Posterior vena cava (tissue), 2 donors: Measurements from ENCODE around the gene CCDC63. TPM values are rescaled to one million over a fixed set of nuclear protein-coding genes. Genes with fewer than 3 reads are reported as not detected.

Experiments used
- DNase-seq: peaks from one replicate; pipeline ENCODE4 v3.0.0-alpha.2; 2020; ENCODE audit warnings: low spot score
- intact Hi-C, 2 donors: fragments of 100-400 bp; cut with DNase I; formaldehyde crosslinking; loops; one replicate each; pipeline versions ENCODE4 v1.14.1 to v1.14.2; 2022 to 2023
- total RNA-seq, 2 donors: library from RNA; stranded (reverse); fragmentation: NEBNext Ultra II Directional; extraction: Animal tissue kit (Norgen Biotek cat#: 25700); gene quantifications; one replicate each; pipeline ENCODE4 v1.2.1, GENCODE V29; 2021
- donor health status: DM: yes; HTN: yes; CAD: no.
- donor health status: DM: yes; HTN: yes; CAD: no.

CCDC63 gene
- total RNA-seq, 2 donors from 2014 or later = not detected

DNA sequence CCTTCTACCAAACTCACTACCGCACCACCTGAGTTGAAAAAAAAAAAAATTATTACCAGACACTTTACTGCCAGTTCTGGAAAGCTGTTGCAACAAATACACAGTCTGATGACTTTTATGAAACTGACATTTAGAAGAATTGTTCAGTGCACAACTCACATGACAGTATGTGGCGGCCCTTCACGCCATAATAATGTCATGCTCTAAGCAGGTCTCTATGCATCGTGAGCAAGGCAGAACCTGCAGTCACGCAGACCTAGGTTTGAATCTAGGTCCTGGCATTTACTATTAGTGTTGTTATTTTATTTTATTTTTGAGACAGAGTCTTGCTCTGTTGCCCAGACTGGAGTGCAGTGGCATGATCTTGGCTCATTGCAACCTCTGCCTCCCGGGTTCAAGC is 65.5 kb downstream of the CCDC63 start:
- intact Hi-C loops = no loop called here
- DNase-seq = no peak

DNA sequence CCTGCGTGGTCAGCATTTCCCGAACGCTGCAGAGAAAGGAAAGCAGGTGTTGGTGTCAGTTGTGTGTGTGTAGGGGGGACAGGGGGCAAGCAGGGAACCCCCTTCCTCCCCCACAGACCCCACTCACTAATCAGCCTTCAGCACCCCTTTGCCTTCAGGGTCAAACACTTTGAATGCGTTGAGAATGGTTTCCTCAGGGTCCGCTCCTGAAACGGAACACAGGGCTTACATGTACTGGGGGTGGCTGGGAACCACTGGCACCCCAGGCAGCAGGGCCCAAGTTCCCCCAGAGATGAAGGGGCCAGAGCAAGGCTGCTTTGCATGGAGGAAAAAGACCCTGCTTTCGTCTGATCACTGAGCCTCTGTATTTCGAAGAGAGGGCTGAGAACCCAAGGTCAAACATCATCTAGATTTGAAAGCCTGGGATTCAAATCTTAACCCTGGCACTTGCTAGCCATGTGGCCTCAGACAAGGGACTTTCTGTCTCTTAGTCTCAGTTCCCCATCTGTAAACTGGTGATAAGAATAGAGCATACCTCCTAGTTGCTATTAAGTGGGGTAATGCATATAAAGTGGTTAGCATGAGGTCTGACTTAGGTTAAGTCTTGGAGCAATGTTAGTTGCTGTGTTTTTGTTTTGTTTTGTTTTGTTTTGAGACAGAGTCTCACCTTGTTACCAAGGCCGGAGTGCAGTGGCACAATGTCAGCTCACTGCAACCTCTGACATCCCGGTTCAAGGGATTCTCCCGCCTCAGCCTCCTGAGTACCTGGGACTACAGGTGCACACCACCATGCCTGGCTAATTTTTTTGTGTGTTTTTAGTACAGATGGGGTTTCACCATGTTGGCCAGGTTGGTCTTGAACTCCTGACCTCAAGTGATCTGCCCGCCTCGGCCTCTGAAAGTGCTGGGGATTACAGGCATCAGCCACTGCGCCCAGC is 66.6 kb downstream of the CCDC63 start:
- DNase-seq = no peak
- intact Hi-C loops = no loop called here

DNA sequence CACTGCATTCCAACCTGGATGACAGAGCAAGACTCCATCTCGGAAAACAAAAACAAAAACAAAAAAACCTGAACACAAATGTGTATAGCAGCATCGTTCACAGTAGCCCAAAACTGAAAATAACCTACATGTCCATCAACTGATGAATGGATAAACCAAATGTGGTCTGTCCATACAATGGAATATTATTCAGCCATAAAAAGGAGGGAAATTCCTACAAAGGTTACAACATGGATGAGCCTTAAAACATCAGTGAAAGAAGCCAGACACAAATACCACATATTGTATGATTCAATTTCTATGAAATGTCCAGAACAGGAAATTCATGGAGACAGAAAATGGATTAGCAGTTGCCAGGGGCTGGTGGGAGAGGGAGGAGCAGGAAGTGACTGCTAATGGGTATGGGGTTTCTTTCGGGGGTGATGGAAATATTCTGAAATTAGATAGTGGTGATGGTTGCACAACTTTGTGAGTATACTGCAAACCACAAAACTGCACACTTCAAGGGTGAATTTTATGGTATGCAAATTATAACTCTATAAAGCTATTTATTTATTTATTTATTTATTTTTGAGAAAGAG is 69.6 kb downstream of the CCDC63 start:
- intact Hi-C loops = no loop called here
- DNase-seq = no peak

DNA sequence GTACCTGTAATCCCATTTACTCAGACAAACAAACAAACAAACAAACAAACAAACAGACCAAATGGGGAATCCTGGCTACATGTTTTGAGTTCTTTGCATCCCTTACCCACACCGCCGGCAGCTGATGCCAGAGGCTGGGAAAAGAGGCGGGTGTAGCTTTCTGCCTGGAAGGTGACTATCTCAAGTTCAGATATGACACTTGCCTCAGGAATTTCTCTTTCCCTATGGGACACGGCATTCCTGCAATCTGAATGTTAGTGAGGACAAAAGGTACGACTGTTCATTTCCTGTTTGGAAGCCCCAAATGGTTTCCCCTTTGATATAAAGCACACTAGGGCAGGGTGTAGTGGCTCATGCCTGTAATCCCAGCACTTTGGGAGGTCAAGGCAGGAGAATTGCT is 70.7 kb downstream of the CCDC63 start:
- DNase-seq = no peak
- intact Hi-C loops = no loop called here

DNA sequence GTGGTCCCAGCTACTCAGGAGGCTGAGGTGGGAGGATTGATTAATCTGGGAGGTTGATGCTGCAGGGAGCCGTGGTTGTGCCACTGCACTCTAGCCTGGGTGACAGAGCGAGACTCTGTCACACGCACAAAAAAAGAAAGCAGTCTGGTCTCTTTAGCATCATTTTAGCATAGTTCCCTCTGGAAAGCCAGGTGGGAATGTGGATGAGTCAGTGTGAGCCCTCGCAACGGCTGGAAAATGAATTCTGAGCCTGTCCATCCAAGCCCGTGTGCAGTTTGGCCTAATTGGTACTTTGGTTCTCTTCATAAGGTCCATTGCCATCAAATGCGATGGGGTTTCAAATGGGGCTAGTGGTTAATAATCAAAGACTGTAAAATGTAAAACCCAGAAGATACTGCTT is 71.2 kb downstream of the CCDC63 start:
- intact Hi-C loops = no loop called here
- no peak for DNase-seq

DNA sequence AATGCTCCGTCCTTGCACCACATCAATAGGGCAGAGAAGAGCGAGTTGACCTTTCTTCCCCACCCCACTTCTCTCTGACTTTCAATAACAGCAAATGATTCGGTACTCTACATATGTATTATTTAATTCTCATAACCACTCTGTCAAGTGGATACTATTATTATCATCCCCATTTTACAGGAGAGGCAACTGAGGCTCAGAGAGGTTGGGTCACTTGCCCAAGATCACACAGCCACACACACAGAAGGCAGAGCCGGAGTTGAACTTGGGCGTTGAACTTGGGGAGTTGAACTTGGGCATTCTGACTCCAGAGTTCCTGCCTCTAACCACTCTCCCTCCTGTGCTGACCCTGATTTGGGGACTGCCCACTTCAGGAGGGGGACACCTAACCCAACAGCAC is 72.9 kb downstream of the CCDC63 start:
- DNase-seq = no peak
- intact Hi-C loops = no loop called here

DNA sequence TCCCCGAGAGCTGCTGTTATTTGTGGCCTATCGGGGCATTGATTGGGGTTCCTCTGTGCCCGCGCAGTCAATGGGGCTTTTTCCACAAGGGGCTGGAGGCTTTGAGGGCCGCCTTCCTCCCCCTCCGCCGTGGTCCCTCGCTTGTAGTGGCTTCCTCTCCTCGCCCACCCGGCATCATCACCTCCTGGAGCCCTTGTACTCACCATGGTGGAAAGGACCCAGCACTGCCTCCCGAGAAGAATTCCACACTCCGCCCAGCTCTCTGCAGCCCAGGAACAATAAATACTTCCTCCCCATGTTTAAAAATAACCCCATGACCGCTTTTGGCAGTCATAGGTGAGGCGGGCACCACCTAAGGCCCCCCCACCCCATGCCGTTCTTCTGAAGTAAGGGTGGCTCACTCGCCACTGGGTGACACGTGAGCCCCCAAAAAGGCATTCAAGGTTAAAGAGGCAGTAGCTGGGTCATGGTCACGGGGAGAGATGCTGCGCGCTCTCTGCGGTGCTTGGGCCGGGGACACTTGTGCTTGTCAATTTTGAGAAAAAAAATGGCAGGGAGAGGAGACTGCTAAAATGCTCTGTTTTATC is 73.6 kb downstream of the CCDC63 start, which contains the start of gene MYL2:
TSS of gene MYL2 (minus strand) at position 256 of the 587 bp plus-strand sequence. CDS start at position 206, 50 bp downstream.
- DNase-seq = no peak
- intact Hi-C loops = no loop called here

DNA sequence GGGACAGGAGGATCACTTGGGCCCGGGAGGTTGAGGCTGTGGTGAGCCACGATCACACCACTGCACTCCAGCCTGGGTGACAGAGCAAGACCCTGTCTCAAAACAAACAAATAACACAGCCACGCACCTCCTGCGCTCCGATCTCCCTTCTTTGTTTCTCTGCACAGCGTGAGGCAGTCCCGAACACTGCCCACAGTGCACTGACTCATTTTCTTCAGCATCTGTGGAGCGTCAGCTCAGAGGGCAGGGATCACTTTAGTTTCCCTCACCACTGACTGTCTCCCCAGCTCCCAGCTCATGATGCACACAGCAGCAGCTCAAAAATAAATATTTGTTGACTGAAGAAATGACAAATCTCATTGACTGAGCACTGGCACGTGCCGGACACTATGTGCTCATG is 74.5 kb downstream of the CCDC63 start:
- DNase-seq = no peak
- intact Hi-C loops = no loop called here

DNA sequence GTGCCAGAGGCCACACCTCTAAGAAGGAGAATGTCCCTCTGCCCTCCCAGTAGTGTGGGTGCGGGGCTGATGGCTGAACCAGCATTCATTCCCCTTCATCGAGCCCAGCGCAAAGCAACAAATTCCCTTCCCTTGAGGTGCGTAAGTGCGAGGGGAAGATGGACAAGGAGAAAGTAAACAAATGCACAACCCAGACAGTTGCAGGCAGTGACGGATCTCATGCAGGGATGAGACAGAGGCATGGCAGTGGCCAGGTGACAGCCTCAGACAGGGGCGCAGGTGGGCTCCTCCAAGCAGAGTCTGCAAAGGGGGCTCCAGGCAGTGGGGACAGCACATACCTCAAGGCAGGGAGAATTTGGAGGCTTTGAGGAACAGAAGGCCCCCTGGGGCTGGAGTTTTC is 75.9 kb downstream of the CCDC63 start:
- intact Hi-C loops = no loop called here
- DNase-seq = peak; percentile 13

DNA sequence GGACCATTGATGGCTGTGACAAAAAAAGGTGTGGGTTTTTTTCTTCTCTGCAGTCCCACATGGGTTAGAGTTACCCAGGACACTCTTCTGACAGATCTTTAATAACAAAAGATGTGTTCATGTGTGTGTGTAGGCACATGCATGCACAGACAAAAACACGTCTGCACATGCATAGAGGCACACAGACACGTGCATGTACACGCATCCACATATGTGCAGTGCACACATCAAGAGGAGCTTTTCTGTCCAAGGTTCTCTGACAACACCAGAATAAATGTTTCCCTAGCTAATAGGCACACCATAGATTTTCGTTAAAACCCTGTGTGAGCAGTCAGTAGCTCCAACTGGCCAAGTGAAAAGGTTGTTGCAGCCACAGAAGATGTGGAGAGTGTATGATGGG is 76.4 kb downstream of the CCDC63 start:
- intact Hi-C loops = no loop called here
- no peak for DNase-seq

DNA sequence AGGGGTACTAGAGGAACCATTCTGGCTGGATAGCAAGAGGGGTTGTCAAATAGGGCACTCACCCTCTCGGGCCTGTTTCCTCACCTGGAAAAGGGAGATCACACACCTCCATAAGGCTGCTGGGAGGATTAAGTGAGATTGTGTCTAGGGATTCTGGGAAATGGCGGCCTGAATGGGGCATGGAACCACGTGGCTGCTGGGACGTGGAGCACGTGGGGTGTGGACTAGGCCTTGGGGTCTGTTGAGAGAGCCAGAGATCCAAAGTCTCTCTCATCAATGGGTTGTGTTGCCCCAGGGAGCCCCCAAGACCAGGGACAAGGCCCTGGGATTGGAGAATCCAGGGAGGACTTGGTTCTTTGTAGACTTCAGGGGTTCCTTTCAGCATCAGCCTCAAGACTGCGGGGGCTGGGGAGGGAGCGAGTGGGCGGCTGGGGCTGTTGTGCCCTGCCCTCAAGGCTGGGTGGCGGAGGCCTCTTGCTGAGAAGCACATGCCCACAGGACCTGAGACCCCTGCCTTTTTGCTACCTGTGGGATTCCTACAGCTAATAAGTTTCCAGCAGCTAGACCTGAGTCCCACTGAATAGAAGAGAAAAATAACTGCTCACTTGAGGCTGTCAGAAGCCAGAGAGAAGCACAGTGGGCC is 77.0 kb downstream of the CCDC63 start:
- DNase-seq = peak; percentile 40
- intact Hi-C loops = no loop called here

DNA sequence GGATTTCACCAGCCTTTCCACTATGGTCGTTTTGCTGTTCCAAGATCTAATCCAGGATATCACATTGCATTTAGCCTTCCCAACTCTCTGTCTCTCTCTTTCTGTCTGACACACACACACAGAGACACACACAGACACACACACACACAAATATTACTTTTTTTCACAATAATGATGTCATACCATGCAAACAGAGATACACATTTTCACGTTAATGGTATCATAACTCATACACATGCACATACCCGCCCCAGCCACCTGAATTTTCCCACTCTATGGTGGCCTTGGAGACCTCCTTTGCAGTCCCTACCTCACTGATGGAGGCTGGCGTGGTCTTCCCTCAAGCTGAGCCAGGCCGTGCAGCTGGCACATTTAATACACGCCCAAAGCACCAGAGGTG is 80.8 kb downstream of the CCDC63 start:
- intact Hi-C loops = no loop called here
- DNase-seq = peak; percentile 36

DNA sequence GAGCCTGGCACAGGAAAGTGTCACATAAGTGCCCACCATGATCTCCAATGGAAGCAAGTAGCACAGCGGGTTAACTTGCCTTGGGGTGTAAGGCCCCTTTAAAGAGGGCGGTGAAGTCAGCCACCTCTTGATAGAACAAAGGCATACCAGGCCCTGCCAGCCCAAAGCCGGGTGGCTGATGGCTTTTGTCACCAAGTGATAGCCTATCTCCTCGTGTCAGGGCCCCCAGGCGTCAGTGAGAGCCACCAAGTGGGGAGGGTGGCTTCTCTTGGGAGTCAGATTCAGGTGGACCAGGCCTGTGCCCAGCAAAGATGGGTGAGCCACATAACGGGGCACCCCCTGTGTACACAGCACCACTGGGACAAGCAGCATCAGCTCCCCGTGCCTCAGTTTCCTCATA is 81.9 kb downstream of the CCDC63 start:
- peak; percentile 52 for DNase-seq
- intact Hi-C loops = no loop called here

DNA sequence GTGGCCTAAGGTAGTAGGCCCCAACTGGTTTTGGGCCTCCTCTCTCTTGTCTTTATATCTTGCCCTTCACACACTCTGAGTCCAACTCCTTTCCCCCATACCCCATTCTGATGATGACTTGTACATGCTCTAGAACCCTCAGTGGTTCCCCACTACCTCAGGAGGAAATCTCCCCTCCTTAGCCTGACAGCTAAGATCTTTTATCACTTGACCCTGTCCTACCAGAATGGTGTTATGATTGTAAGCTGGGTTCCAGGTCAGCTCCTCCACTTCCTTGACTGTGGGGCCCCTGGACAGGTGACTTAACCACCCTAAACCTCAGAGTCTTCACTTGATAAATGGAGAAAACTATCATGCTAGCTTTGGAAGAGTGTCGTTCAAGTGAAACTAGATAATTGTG is 83.0 kb downstream of the CCDC63 start:
- intact Hi-C loops = loop anchor here in 1 of 2 donors (10.0 kb wide), 1 partner anchor 365 kb away; no protein-coding TSS in a partner anchor
- no peak for DNase-seq

DNA sequence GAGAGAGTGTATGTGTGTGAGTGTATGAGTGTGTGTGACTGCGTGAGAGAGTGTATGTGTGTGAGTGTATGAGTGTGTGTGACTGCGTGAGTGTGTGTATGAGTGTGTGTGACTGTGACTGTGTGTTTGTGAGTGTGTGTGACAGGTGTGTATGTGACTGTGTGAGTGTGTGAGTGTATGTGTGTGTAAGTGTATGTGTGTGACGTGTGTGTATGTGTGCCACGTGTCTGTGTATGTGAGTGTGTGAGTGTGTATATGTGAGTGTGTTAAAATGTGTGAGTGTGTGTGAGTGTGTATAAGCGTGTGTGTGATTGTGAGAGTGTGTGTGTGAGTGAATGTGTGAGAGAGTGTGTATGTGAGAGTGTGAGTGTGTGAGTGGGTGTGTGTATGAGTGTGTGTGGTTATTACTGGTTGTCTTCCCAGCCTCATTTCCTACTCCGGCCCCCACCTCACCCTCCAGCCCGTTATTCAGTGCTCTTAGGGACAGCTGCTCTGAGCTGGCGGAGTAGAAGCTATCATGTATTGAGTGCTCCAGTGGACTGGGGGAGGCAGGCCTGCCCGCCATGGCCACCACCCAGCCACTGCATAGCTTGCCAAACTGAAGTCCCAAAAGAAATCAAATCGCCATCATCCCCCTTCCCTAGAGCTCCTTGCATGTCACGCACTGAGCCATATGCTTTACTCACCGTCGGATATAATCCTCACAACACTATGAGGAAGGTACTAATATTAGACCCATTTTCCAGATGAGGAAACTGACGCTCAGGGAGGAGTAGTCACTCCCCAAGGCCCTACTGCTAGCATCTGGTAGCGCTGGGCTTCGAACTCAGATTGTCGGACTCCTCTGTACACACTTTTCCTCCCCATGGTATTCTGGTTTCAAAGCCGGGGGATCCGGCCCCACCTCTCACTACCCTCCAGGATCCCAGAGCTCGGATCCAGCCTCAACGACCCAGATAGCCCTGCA is 83.8 kb downstream of the CCDC63 start:
- DNase-seq = no peak
- intact Hi-C loops = loop anchor here in 1 of 2 donors (10.0 kb wide), 1 partner anchor 364 kb away; no protein-coding TSS in a partner anchor

DNA sequence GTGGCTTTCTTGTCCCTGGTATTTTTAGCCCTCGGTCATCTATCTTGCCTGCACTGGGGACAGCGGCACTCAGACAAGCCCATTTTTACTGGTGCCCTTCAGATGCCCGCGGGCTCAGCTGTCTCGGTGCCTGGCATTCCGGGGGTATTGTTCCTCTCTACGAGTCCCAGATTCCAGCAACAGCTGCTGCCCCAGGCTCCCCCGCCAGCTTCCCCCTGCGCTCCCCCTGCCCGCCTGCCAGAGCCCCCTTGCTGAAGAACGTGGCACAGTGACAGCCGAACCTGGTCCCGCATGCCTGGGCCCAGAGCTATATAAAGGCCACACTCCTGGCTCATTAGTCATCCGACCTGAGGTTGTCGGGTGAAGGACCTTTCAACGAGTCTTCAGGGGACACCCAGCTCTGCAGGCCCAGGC is 84.5 kb downstream of the CCDC63 start:
- no peak for DNase-seq
- intact Hi-C loops = loop anchor here in 1 of 2 donors (10.0 kb wide), 1 partner anchor 363 kb away; no protein-coding TSS in a partner anchor

DNA sequence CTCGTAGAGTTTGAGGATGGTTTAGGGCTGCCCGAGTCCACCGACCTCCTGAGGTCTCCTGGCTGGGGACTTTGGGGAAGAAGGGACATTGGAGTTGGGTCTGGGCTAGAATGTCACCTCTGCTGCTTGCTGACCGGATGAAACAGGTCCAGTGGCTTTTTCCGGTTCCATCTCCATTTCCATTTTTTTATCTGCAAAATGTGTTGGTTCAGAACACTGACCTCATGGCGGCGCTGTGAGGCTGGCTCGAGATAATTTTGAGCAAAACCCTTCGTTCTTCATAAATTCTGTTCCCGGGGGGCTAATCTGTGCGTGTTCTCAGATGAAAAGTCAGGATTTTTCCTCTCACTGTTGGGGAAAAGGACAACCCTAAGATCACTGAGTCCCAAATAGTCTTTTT is 85.3 kb downstream of the CCDC63 start:
- no peak for DNase-seq
- intact Hi-C loops = loop anchor here in 1 of 2 donors (10.0 kb wide), 1 partner anchor 363 kb away; no protein-coding TSS in a partner anchor

DNA sequence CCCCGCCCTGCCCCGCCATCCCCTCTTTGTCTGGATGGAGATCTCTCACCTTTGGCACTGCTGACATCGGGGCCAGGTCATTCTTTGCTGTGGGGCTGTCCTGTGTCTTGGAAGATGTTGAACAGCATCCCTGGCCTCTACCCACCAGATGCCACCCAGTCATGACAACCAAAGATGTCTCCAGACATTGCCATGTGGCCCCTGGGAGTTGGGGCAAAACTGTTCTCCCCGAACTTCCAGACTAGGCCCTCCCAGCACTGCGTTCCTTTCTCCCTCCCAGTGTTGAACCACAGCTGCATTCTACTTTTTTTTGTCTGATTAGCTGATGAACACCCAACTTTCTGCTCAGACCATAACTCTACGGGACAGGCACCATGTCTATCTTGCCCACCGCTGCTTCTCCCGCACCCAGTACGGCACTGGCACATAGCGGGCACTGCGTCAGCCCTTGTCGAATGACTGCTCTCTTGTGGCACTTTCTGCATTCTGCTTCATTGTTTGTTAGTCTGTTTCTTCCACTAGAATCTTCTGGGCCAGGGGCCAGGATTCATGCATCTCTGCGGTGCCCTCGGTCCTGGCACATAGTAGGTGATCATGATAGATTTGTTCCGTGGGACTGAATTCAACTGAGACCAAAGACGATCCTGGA is 86.7 kb downstream of the CCDC63 start:
- intact Hi-C loops = loop anchor here in 1 of 2 donors (10.0 kb wide), 1 partner anchor 361 kb away; no protein-coding TSS in a partner anchor
- DNase-seq = no peak
